Mesendoderm (in vitro differentiated cells): ENCODE results near the gene RRP8.

Experiments used
- DNase-seq: peaks from one replicate; pipeline ENCODE4 v3.0.0; 2013
- H2AK5ac ChIP-seq: 2 replicates; pipeline ENCODE4 v1.6.1; 2013; ENCODE audit warnings: low read length, inconsistent platforms
- H2BK120ac ChIP-seq: 2 replicates; pipeline ENCODE4 v1.6.1; 2013; ENCODE audit warnings: low read depth, mild to moderate bottlenecking, low read length, moderate library complexity, mixed read lengths
- H2BK15ac ChIP-seq: replicated peaks from 2 replicates; pipeline ENCODE4 v1.6.1; 2013; ENCODE audit warnings: low read depth, mild to moderate bottlenecking, moderate library complexity
- H2BK5ac ChIP-seq: 2 replicates; pipeline ENCODE4 v1.6.1; 2013; ENCODE audit warnings: low read length, inconsistent platforms
- H3K18ac ChIP-seq: 2 replicates; pipeline ENCODE4 v1.6.1; 2013; ENCODE audit warnings: mild to moderate bottlenecking, low read length, mixed read lengths
- H3K23ac ChIP-seq: one replicate; pipeline ENCODE4 v1.6.1; 2013; ENCODE audit warnings: low read length
- H3K27ac ChIP-seq: 2 replicates; pipeline ENCODE4 v1.5.1; 2013; ENCODE audit warnings: low read depth, mild to moderate bottlenecking, inconsistent platforms, low read length, moderate library complexity
- H3K27me3 ChIP-seq: 2 replicates; pipeline ENCODE4 v1.6.1; 2013; ENCODE audit warnings: low read length, control low read depth, mild to moderate bottlenecking, inconsistent platforms; ENCODE audit not compliant: insufficient read depth, poor library complexity
- H3K36me3 ChIP-seq: 2 replicates; pipeline ENCODE4 v1.6.1; 2013; ENCODE audit warnings: low read length, inconsistent platforms; ENCODE audit not compliant: control insufficient read depth, insufficient read depth
- H3K4ac ChIP-seq: one replicate; pipeline ENCODE4 v1.6.1; 2013; ENCODE audit warnings: low read depth, mild to moderate bottlenecking, low read length, moderate library complexity
- H3K4me1 ChIP-seq: 2 replicates; pipeline ENCODE4 v1.6.1; 2013; ENCODE audit warnings: low read depth, low read length, inconsistent platforms; ENCODE audit not compliant: control insufficient read depth
- H3K4me2 ChIP-seq: 2 replicates; pipeline ENCODE4 v1.6.1; 2013; ENCODE audit warnings: low read length
- H3K4me3 ChIP-seq: 2 replicates; pipeline ENCODE4 v1.5.1; 2013; ENCODE audit warnings: mild to moderate bottlenecking, low read length
- H3K56ac ChIP-seq: one replicate; pipeline ENCODE4 v1.6.1; 2013; ENCODE audit warnings: low read length
- H3K79me1 ChIP-seq: 2 replicates; pipeline ENCODE4 v1.6.1; 2013; ENCODE audit warnings: low read length, inconsistent platforms
- H3K79me2 ChIP-seq: 2 replicates; pipeline ENCODE4 v1.6.1; 2013; ENCODE audit warnings: mild to moderate bottlenecking, low read length; ENCODE audit not compliant: control insufficient read depth, insufficient read depth
- H3K9ac ChIP-seq: 2 replicates; pipeline ENCODE4 v1.6.1; 2013; ENCODE audit warnings: low read length, inconsistent platforms
- H4K5ac ChIP-seq: one replicate; pipeline ENCODE4 v1.6.1; 2013; ENCODE audit warnings: low read length
- H4K8ac ChIP-seq: one replicate; pipeline ENCODE4 v1.6.1; 2013; ENCODE audit warnings: low read depth, mild to moderate bottlenecking, control low read depth, low read length, moderate library complexity
- WGBS: extraction: QIAGEN DNeasy Blood & Tissue Kit; methylation state at CpG from one replicate; pipeline ENCODE4 v1.1.7; 2013; ENCODE audit warnings: low lambda C conversion rate, missing lambda C conversion rate; ENCODE audit not compliant: insufficient coverage; ENCODE audit errors: extremely low coverage; 5-methylcytosine and 5-hydroxymethylcytosine counted together

The RRP8 gene

DNA sequence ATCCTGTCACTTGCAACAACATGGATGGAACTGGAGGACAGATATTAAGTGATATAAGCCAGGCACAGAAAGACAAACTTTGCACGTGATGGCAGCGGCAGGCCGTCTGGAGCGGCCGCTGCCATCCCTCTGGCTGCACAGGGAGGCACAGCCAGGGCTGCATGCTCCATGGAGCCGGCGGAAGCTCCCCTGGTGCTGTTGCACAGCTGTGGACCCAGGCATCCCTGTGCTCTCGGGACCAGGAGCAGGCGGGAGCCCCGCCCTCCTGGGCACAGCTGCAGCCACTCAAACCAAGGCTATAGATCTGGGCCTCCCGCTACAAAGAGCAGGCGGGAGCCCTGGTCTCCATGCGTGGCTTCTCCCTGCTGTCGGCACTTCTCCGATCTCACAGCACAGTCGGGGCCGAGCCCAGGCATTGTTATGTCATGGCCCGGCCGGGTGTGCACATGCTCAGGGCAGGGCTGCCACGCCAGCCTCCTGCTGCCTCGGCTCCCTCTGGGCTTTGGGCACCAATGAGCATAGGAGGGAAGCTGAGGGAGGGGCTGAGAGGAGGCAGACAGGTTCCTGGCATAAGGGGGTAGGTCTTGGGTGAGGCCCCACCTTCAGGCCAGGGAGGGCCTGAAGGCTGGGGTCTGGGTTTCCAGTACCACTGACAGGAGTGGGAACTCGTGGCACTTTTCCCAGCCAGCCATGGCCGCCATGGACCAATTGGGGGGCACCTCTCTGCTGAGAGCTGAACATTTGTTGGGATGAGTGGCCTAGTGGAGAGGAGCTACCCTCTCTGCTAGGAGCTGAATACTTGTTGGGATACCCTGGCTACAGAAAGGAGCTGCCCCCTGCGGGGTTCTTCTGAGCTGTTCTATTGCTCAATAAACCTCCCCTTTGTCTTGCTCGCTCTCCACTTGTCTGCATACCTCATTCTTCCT is 16.7 kb downstream of the RRP8 start:
- H3K23ac ChIP-seq: no peak overlapping the region

GRCh38 chr11:6584528-6584927 is 18.9 kb downstream of the RRP8 start:
- H3K9ac ChIP-seq: no peak overlapping the region
- no peak overlapping the region for H3K23ac ChIP-seq
- no peak for DNase-seq
- no peak overlapping the region for H3K27ac ChIP-seq
- H3K4me2 ChIP-seq: no peak overlapping the region
- no peak overlapping the region for H3K18ac ChIP-seq
- no peak overlapping the region for H3K56ac ChIP-seq
- H3K27me3 ChIP-seq: no peaks in the 10 kb centered on the region
- no peak overlapping the region for H4K8ac ChIP-seq
- no peaks in the 10 kb centered on the region for H3K79me1 ChIP-seq
- WGBS: no CpG with 5 or more reads among the region's 4 CpGs
- H3K4me3 ChIP-seq: no peak overlapping the region
- H2AK5ac ChIP-seq: no peak overlapping the region
- H3K4ac ChIP-seq: no peak overlapping the region
- H4K5ac ChIP-seq: no peak overlapping the region
- no peak overlapping the region for H2BK15ac ChIP-seq
- H3K79me2 ChIP-seq: no peaks in the 10 kb centered on the region
- no peak overlapping the region for H2BK5ac ChIP-seq
- no peak overlapping the region for H2BK120ac ChIP-seq
- no peaks in the 10 kb centered on the region for H3K4me1 ChIP-seq
- H3K36me3 ChIP-seq: no peaks in the 10 kb centered on the region

More for the DNA sequence above, 16.7 kb downstream of the RRP8 start:
- no peaks in the 10 kb centered on the region for H3K36me3 ChIP-seq
- no peak overlapping the region for H4K8ac ChIP-seq
- H3K79me1 ChIP-seq: no peaks in the 10 kb centered on the region
- H2BK15ac ChIP-seq: no peak overlapping the region
- no peaks in the 10 kb centered on the region for H3K79me2 ChIP-seq
- no peak overlapping the region for H3K27ac ChIP-seq
- no peak overlapping the region for H2AK5ac ChIP-seq
- no peak overlapping the region for H2BK5ac ChIP-seq
- H3K4me3 ChIP-seq: no peak overlapping the region
- H3K4me2 ChIP-seq: no peak overlapping the region
- H3K18ac ChIP-seq: no peak overlapping the region
- H3K4ac ChIP-seq: no peak overlapping the region
- H4K5ac ChIP-seq: no peak overlapping the region
- no peak overlapping the region for H2BK120ac ChIP-seq
- no peak overlapping the region for H3K9ac ChIP-seq
- H3K27me3 ChIP-seq: no peaks in the 10 kb centered on the region
- H3K56ac ChIP-seq: no peak overlapping the region
- no peak for DNase-seq
- H3K4me1 ChIP-seq: no peaks in the 10 kb centered on the region
- WGBS: no CpG with 5 or more reads among the region's 25 CpGs

GRCh38 chr11:6583584-6583983 is 19.8 kb downstream of the RRP8 start:
- Histone ChIP-seq H3K4ac (no peak overlapping the region), H3K4me2 (no peak overlapping the region), H3K27me3 (no peaks in the 10 kb centered on the region), H3K27ac (no peak overlapping the region), H3K4me3 (no peak overlapping the region), H2AK5ac (no peak overlapping the region), H4K8ac (no peak overlapping the region), H3K79me1 (no peaks in the 10 kb centered on the region), H3K4me1 (no peaks in the 10 kb centered on the region), H2BK5ac (no peak overlapping the region), H3K23ac (no peak overlapping the region), H3K9ac (no peak overlapping the region), H3K79me2 (no peaks in the 10 kb centered on the region), H2BK120ac (no peak overlapping the region), H2BK15ac (no peak overlapping the region), H3K36me3 (no peaks in the 10 kb centered on the region), H3K56ac (no peak overlapping the region), H4K5ac (no peak overlapping the region), H3K18ac (no peak overlapping the region)
- WGBS: no CpG with 5 or more reads among the region's 1 CpG
- DNase-seq: no peak

GRCh38 chr11:6579681-6580080 is 23.7 kb downstream of the RRP8 start:
- Histone ChIP-seq H3K79me2 (no peaks in the 10 kb centered on the region), H3K4me1 (no peaks in the 10 kb centered on the region), H3K79me1 (no peaks in the 10 kb centered on the region), H2BK5ac (no peak overlapping the region), H3K36me3 (no peaks in the 10 kb centered on the region), H3K56ac (no peak overlapping the region), H3K4ac (no peak overlapping the region), H3K9ac (no peak overlapping the region), H3K4me3 (no peak overlapping the region), H3K4me2 (no peak overlapping the region), H4K5ac (no peak overlapping the region), H3K27me3 (no peaks in the 10 kb centered on the region), H4K8ac (no peak overlapping the region), H2AK5ac (no peak overlapping the region), H3K27ac (no peak overlapping the region), H3K23ac (no peak overlapping the region), H2BK15ac (no peak overlapping the region), H2BK120ac (no peak overlapping the region), H3K18ac (no peak overlapping the region)
- no CpG with 5 or more reads among the region's 2 CpGs for WGBS
- no peak for DNase-seq

DNA sequence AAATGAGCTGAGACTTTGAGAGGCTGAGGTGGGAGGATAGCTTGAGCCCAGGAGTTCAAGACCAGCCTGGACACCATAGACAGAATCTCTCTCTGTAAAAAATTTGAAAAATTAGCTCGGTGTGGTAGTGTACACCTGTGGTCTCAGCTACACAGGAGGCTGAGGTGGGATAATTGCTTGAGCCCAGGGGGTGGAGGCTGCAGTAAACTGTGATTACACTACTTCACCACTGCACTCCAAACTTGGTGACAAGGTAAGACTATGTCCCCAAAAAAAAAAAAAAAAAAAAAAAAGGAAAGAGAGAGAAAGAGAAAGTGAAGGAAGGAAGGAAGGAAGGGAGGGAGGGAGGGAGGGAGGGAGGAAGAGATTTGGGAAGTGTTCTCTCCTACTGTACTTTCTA is 25.3 kb downstream of the RRP8 start:
- no peak overlapping the region for H3K23ac ChIP-seq
- H3K79me2 ChIP-seq: no peaks in the 10 kb centered on the region
- H3K18ac ChIP-seq: no peak overlapping the region
- no peaks in the 10 kb centered on the region for H3K27me3 ChIP-seq
- H4K5ac ChIP-seq: no peak overlapping the region
- H4K8ac ChIP-seq: no peak overlapping the region
- no peak overlapping the region for H3K4me3 ChIP-seq
- no peak overlapping the region for H2BK120ac ChIP-seq
- H3K4me1 ChIP-seq: no peaks in the 10 kb centered on the region
- WGBS: no CpG with 5 or more reads among the region's 1 CpG
- no peak overlapping the region for H3K27ac ChIP-seq
- no peak overlapping the region for H2BK5ac ChIP-seq
- no peaks in the 10 kb centered on the region for H3K79me1 ChIP-seq
- H2BK15ac ChIP-seq: no peak overlapping the region
- H3K9ac ChIP-seq: no peak overlapping the region
- no peaks in the 10 kb centered on the region for H3K36me3 ChIP-seq
- H2AK5ac ChIP-seq: no peak overlapping the region
- no peak overlapping the region for H3K4me2 ChIP-seq
- DNase-seq: no peak
- no peak overlapping the region for H3K56ac ChIP-seq
- no peak overlapping the region for H3K4ac ChIP-seq
